NOMO-1 treated with DMSO at 0.1 percent for 48 hours (cell line): ENCODE measurements around the gene SLC47A2.

ENCODE experiments used
- DNase-seq: peaks from one replicate; lab custom pipeline; 2025; ENCODE audit not compliant: unreplicated experiment; lab: John Stamatoyannopoulos, UW

Gene SLC47A2

GRCh38 chr17:19728084-19728495 lies 11.7 kb upstream of the SLC47A2 start:
- DNase-seq = no peak

- DNase-seq = no peak
Observed at GRCh38 chr17:19727501-19728078, 11.2 kb upstream of the SLC47A2 start.

- no peak for DNase-seq
Observed at GRCh38 chr17:19726631-19727376, 10.4 kb upstream of the SLC47A2 start.

- DNase-seq = no peak
Observed at GRCh38 chr17:19725486-19725885, 9.1 kb upstream of the SLC47A2 start.

GRCh38 chr17:19724501-19725420 lies 8.4 kb upstream of the SLC47A2 start:
- peak; percentile 79 for DNase-seq

GRCh38 chr17:19723964-19724363 lies 7.6 kb upstream of the SLC47A2 start:
- no peak for DNase-seq

GRCh38 chr17:19720631-19721426 lies 4.4 kb upstream of the SLC47A2 start:
- no peak for DNase-seq

GRCh38 chr17:19720210-19720475 lies 3.8 kb upstream of the SLC47A2 start:
- DNase-seq = peak; percentile 42

GRCh38 chr17:19719355-19720209 lies 3.2 kb upstream of the SLC47A2 start:
- no peak for DNase-seq

- no peak for DNase-seq
Observed at GRCh38 chr17:19718613-19719354, 2.4 kb upstream of the SLC47A2 start.

GRCh38 chr17:19718041-19718612 lies 1.7 kb upstream of the SLC47A2 start:
- DNase-seq = no peak

- no peak for DNase-seq
Observed at GRCh38 chr17:19717411-19717908, 1.1 kb upstream of the SLC47A2 start.

- DNase-seq = no peak
Observed at GRCh38 chr17:19717031-19717360, 612 bp upstream of the SLC47A2 start.

- no peak for DNase-seq
Observed at GRCh38 chr17:19714542-19715411, 1.6 kb downstream of the SLC47A2 start.

- DNase-seq = no peak
Observed at GRCh38 chr17:19713901-19714361, 2.5 kb downstream of the SLC47A2 start.

GRCh38 chr17:19713462-19713861 lies 2.9 kb downstream of the SLC47A2 start:
- DNase-seq = no peak

- DNase-seq = no peak
Observed at GRCh38 chr17:19712436-19713004, 3.9 kb downstream of the SLC47A2 start.

- no peak for DNase-seq
Observed at GRCh38 chr17:19709841-19710240, 6.5 kb downstream of the SLC47A2 start.
